ENCODE results near the gene IMMP2L. TPM values are rescaled to one million over a fixed set of nuclear protein-coding genes. Genes with fewer than 3 reads are reported as not detected.

The IMMP2L gene
- total and polyA plus RNA-seq, 2 of the 13 experiments (the other 11 are each of a cell fraction or from before 2014, with no cell fraction given), result 7.8 to 16.9 TPM

- no peak overlapping the region for H2AFZ ChIP-seq (ENCODE audit: low read length)
- no peak overlapping the region for H3K9ac ChIP-seq (ENCODE audit: insufficient read depth, low read depth, low read length)
- H3K4me3 ChIP-seq (replicated peaks in 1 of 3; ENCODE audit: insufficient read depth in 1 of 3, low read depth in 2 of 3, low read length in 3 of 3), result no peak overlapping the region
- no peaks in the 10 kb centered on the region for H3K36me3 ChIP-seq (replicated peaks in 1 of 2; ENCODE audit: control insufficient read depth in 1 of 2, insufficient read depth in 2 of 2, low read length in 2 of 2)
- DNase-seq (ENCODE audit: low spot score), result no peak
- in situ Hi-C loops (cut with HindIII; ENCODE audit: extremely low pct_ligation_motif_present, low pct_unique_long_range_greater_than_20kb) (no loop called here), intact Hi-C loops (cut with micrococcal nuclease; ENCODE audit: unreplicated experiment) (no loop called here)
- no peaks in the 10 kb centered on the region for H3K27me3 ChIP-seq (ENCODE audit: control insufficient read depth in 1 of 2, insufficient read depth in 2 of 2, low read length in 2 of 2)
- no peak for ATAC-seq
- no peaks in the 10 kb centered on the region for H3K9me3 ChIP-seq (ENCODE audit: low read length)
- H3K4me2 ChIP-seq (ENCODE audit: low read depth, low read length), result no peak overlapping the region
- ChIA-PET CTCF (ENCODE audit: low intra/inter-chr PET ratio, low total read pairs) (no interaction called here), POLR2A (no interaction called here)
- H3K27ac ChIP-seq (ENCODE audit: extremely low read length, insufficient read depth, low read length), result no peak overlapping the region
- no peaks in the 10 kb centered on the region for H4K20me1 ChIP-seq (ENCODE audit: insufficient read depth, low read length)
- FAIRE-seq, result no peak
- BruUV-seq (replicated peaks), result no TSS peak
- H3K79me2 ChIP-seq (ENCODE audit: insufficient read depth, low read length), result no peaks in the 10 kb centered on the region
- H3K4me1 ChIP-seq (ENCODE audit: insufficient read depth, low read length), result peaks cover 9% of the 10 kb centered on the region; the same call in 1 of the 2 replicates
- WGBS (ENCODE audit: low lambda C conversion rate), result 92% methylated on average over 7 of the region's 7 CpGs
- TF ChIP-seq SRY (CRISPR knock-in tag; IDR thresholded peaks at IDR 0.05), result no peak
- no peak for TF ChIP-seq ZNF136 (CRISPR knock-in tag; IDR thresholded peaks at IDR 0.05; ENCODE audit: low read depth)
- no peak for TF ChIP-seq ZNF616 (CRISPR knock-in tag; IDR thresholded peaks at IDR 0.05; ENCODE audit: low read depth)
- TF ChIP-seq ZNF883 (CRISPR knock-in tag; IDR thresholded peaks at IDR 0.05; ENCODE audit: not compliant biosample characterization), result no peak
- no peak for TF ChIP-seq ZBTB39 (CRISPR knock-in tag; IDR thresholded peaks at IDR 0.05)
- no peak for TF ChIP-seq NFE2 (CRISPR knock-in tag; IDR thresholded peaks at IDR 0.05)
- TF ChIP-seq ZSCAN12 (CRISPR knock-in tag; IDR thresholded peaks at IDR 0.05), result no peak
- no peak for TF ChIP-seq NFE2L2 (IDR thresholded peaks at IDR 0.05; ENCODE audit: low read length)
- no peak for TF ChIP-seq SNAI1 (CRISPR knock-in tag; IDR thresholded peaks at IDR 0.05; ENCODE audit: borderline replicate concordance)
Observed at GRCh38 chr7:110944448-110944847, 617.8 kb downstream of the IMMP2L start.

Data from HepG2 (cell line).